Left ventricle myocardium inferior (tissue), 1 donor: ENCODE results near the gene SLC35F1. TPM values are rescaled to one million over a fixed set of nuclear protein-coding genes. Genes with fewer than 3 reads are reported as not detected.

Experiments
- DNase-seq: peaks from one replicate; pipeline ENCODE4 v3.0.0-alpha.2; 2020
- H3K27ac ChIP-seq: fragments of 200-600 bp; replicated peaks from 2 replicates; pipeline ENCODE4 v1.8.0; 2021
- H3K27me3 ChIP-seq: fragments of 200-600 bp; 2 replicates; pipeline ENCODE4 v1.8.0; 2021; ENCODE audit warnings: low read depth
- H3K36me3 ChIP-seq: fragments of 200-600 bp; 2 replicates; pipeline ENCODE4 v1.8.0; 2021
- H3K4me1 ChIP-seq: fragments of 200-600 bp; 2 replicates; pipeline ENCODE4 v1.8.0; 2021
- H3K4me3 ChIP-seq: fragments of 200-600 bp; 2 replicates; pipeline ENCODE4 v1.8.0; 2021; ENCODE audit warnings: mild to moderate bottlenecking, moderate library complexity
- H3K9me3 ChIP-seq: fragments of 200-600 bp; replicated peaks from 2 replicates; pipeline ENCODE4 v1.8.0; 2021
- intact Hi-C: fragments of 100-400 bp; cut with micrococcal nuclease; formaldehyde crosslinking; loops from one replicate; pipeline ENCODE4 v1.11.0; 2022
- total RNA-seq: library from RNA; stranded (reverse); fragmentation: NEBNext Ultra II Directional; extraction: Animal tissue kit (Norgen Biotek cat#: 25700); gene quantifications from one replicate; pipeline ENCODE4 v1.2.1, GENCODE V29; 2021
- TF ChIP-seq, protein P1 (sequence below): fragments of 200-600 bp; IDR thresholded peaks from 2 replicates; pipeline ENCODE4 v1.8.0; 2021; ENCODE audit warnings: antibody characterized with exemption, mild to moderate bottlenecking, borderline replicate concordance
- donor health status: DM: no; HTN: yes; CAD: no; lungs with severe emphysema.

The SLC35F1 gene
- total RNA-seq, 1 donor from 2014 or later, result 6.4 TPM

- no peak for DNase-seq
These were observed 21.8 kb downstream of the SLC35F1 start for GRCh38 chr6:117928833-117929232.

GRCh38 chr6:117929501-117929900, 22.4 kb downstream of the SLC35F1 start:
- Histone ChIP-seq H3K4me3 (no peak overlapping the region), H3K27ac (no peak overlapping the region), H3K9me3 (peaks cover 25% of the 10 kb centered on the region), H3K27me3 (no peaks in the 10 kb centered on the region), H3K36me3 (no peaks in the 10 kb centered on the region), H3K4me1 (no peaks in the 10 kb centered on the region)
- intact Hi-C loops, result no loop called here
- DNase-seq, result no peak
- TF ChIP-seq, protein P1, sequence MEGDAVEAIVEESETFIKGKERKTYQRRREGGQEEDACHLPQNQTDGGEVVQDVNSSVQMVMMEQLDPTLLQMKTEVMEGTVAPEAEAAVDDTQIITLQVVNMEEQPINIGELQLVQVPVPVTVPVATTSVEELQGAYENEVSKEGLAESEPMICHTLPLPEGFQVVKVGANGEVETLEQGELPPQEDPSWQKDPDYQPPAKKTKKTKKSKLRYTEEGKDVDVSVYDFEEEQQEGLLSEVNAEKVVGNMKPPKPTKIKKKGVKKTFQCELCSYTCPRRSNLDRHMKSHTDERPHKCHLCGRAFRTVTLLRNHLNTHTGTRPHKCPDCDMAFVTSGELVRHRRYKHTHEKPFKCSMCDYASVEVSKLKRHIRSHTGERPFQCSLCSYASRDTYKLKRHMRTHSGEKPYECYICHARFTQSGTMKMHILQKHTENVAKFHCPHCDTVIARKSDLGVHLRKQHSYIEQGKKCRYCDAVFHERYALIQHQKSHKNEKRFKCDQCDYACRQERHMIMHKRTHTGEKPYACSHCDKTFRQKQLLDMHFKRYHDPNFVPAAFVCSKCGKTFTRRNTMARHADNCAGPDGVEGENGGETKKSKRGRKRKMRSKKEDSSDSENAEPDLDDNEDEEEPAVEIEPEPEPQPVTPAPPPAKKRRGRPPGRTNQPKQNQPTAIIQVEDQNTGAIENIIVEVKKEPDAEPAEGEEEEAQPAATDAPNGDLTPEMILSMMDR, result no peak

More at GRCh38 chr6:117928833-117929232, 21.8 kb downstream of the SLC35F1 start:
- Histone ChIP-seq H3K27me3 (no peaks in the 10 kb centered on the region), H3K36me3 (no peaks in the 10 kb centered on the region), H3K9me3 (peaks cover 25% of the 10 kb centered on the region), H3K4me3 (no peak overlapping the region), H3K27ac (no peak overlapping the region), H3K4me1 (no peaks in the 10 kb centered on the region)
- TF ChIP-seq, protein P1, result no peak
- intact Hi-C loops, result no loop called here

DNA sequence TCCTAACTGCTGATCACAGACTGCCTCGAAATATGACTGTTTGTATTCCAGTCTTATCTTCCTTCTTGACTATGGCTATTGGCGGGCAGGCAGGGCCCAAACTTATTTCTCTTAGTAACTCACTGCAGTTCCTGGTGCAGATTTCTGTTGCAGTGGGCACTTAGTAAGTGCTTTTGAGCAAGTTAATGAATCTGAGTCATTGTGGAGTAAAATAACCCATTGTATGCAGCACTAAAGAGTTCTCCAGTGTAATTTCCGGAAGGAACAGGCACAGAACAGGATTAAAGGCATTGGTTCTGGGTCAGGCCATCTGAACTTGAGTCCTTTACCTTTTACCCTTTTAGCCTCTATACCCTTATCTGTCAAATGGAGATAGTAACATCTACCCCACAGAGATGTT, 23.6 kb downstream of the SLC35F1 start:
- Histone ChIP-seq H3K9me3 (peaks cover 25% of the 10 kb centered on the region), H3K27ac (no peak overlapping the region), H3K27me3 (no peaks in the 10 kb centered on the region), H3K4me1 (no peaks in the 10 kb centered on the region), H3K4me3 (no peak overlapping the region), H3K36me3 (no peaks in the 10 kb centered on the region)
- DNase-seq, result no peak
- TF ChIP-seq, protein P1, result no peak
- intact Hi-C loops, result no loop called here

GRCh38 chr6:117932001-117932400, 24.9 kb downstream of the SLC35F1 start:
- Histone ChIP-seq H3K36me3 (no peaks in the 10 kb centered on the region), H3K9me3 (peaks cover 25% of the 10 kb centered on the region), H3K4me1 (no peaks in the 10 kb centered on the region), H3K4me3 (no peak overlapping the region), H3K27ac (no peak overlapping the region), H3K27me3 (no peaks in the 10 kb centered on the region)
- no peak for DNase-seq
- intact Hi-C loops, result no loop called here
- TF ChIP-seq, protein P1, result no peak

GRCh38 chr6:117932676-117933075, 25.6 kb downstream of the SLC35F1 start:
- H3K27me3 ChIP-seq, result no peaks in the 10 kb centered on the region
- H3K27ac ChIP-seq, result no peak overlapping the region
- H3K9me3 ChIP-seq, result peaks cover 21% of the 10 kb centered on the region
- intact Hi-C loops, result no loop called here
- DNase-seq, result no peak
- H3K4me3 ChIP-seq, result no peak overlapping the region
- TF ChIP-seq, protein P1, result no peak
- H3K4me1 ChIP-seq, result no peaks in the 10 kb centered on the region
- H3K36me3 ChIP-seq, result no peaks in the 10 kb centered on the region

GRCh38 chr6:117933471-117933870, 26.4 kb downstream of the SLC35F1 start:
- DNase-seq, result no peak
- intact Hi-C loops, result no loop called here
- TF ChIP-seq, protein P1, result no peak
- Histone ChIP-seq H3K4me3 (no peak overlapping the region), H3K9me3 (peaks cover 13% of the 10 kb centered on the region), H3K27ac (no peak overlapping the region), H3K27me3 (no peaks in the 10 kb centered on the region), H3K4me1 (no peaks in the 10 kb centered on the region), H3K36me3 (no peaks in the 10 kb centered on the region)
